GM18511 (cell line): Measurements from ENCODE around the gene TTYH3.

Experiments used
- ATAC-seq: cut with Tn5 transposase; IDR thresholded peaks from one replicate; pipeline ENCODE4 v1.9.1; 2021; ENCODE audit warnings: mild to moderate bottlenecking, moderate library complexity; ENCODE audit not compliant: unreplicated experiment

TTYH3 gene

DNA sequence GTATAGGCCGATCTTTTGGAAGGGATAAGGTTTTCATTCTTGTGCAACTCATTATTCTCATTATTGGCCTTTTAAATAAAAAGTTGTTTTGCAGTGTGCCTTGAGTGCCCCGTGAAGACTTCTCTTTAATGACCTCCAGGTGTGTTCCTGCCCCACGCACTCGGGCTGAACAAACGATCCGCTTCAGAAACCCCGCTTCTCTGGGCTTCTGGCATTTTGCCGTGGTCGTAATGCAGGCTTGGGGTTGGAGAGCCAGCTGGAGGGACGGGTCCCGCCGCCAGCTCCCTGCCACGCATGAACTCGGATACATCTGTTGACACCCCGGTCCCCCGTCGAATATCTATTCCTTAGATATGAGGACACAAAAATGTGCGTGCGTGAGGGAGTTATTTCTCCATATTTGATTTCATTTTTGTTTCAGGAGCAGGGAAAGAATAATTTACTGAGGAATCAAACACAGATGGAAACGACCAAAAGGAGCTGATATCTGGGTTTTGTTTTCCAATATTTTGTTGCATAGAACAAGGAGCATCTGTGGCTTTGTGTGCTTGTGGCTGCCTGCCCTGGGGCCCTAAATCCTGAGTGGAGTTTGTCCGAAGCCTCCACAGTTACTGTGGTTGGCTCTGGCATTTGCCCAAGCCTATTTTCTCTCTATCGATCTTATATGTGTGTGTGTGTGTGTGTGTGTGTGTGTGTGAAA lies 17.0 kb upstream of the TTYH3 start:
- ATAC-seq = no peak

- ATAC-seq = no peak
These were observed 15.1 kb upstream of the TTYH3 start for GRCh38 chr7:2616387-2617324.

- ATAC-seq = no peak
These were observed 14.4 kb upstream of the TTYH3 start for GRCh38 chr7:2617325-2617905.

- ATAC-seq = no peak
These were observed 12.7 kb upstream of the TTYH3 start for GRCh38 chr7:2619116-2619515.

GRCh38 chr7:2621061-2621828 lies 10.5 kb upstream of the TTYH3 start:
- ATAC-seq = no peak

GRCh38 chr7:2621948-2622640 lies 9.7 kb upstream of the TTYH3 start:
- no peak for ATAC-seq

- ATAC-seq = no peak
These were observed 8.7 kb upstream of the TTYH3 start for GRCh38 chr7:2622869-2623697.

GRCh38 chr7:2623698-2624014 lies 8.1 kb upstream of the TTYH3 start:
- ATAC-seq = no peak

- ATAC-seq = no peak
These were observed 7.4 kb upstream of the TTYH3 start for GRCh38 chr7:2624293-2624886.

- no peak for ATAC-seq
These were observed 5.2 kb upstream of the TTYH3 start for GRCh38 chr7:2626498-2627117.

DNA sequence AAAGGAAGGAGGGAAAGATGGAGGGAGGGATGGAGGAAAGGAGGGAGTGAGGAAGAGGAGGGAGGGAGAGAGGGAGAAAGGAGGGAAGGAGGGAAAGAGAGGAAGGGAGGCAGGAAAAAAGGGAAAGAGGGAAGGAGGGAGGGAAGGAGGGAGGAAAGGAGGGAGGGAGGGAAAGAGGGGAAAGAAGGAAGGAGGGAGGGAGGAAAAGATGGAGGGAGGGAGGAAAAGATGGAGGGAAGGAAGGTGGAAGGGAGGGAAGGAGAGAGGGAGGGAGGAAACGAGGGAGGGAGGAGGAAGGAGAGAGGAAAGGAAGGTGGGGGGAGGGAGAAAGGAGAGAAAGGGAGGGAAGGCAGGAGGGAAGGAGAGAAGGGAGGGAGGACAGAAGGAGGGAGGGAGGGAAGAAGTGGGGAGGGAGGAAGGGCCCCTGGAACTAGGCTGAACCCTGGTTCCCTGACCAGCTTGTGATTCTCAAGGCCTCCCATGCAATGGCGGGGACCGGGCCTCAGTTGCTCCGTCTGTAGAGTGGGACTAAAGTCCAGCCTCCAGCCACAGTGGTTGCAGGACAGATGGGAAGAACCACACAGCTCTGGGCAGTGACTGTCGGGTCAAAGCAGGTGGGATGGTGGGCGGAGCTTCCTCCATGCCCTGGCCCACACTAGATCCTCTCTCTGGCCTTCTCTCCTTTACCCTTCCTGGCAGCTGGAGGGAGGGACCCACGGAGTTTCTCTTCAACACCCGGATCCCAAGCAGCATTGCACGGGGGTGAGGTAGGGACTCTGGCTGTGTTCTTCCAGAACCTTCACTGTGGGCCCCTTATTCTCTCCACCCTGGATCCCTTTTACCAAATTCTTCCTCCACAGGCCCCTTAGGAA lies 4.3 kb upstream of the TTYH3 start:
- ATAC-seq = no peak

GRCh38 chr7:2628130-2628482 lies 3.7 kb upstream of the TTYH3 start:
- ATAC-seq = no peak

- no peak for ATAC-seq
These were observed 2.9 kb upstream of the TTYH3 start for GRCh38 chr7:2628891-2629290.

- ATAC-seq = no peak
These were observed 1.8 kb upstream of the TTYH3 start for GRCh38 chr7:2629746-2630681.

DNA sequence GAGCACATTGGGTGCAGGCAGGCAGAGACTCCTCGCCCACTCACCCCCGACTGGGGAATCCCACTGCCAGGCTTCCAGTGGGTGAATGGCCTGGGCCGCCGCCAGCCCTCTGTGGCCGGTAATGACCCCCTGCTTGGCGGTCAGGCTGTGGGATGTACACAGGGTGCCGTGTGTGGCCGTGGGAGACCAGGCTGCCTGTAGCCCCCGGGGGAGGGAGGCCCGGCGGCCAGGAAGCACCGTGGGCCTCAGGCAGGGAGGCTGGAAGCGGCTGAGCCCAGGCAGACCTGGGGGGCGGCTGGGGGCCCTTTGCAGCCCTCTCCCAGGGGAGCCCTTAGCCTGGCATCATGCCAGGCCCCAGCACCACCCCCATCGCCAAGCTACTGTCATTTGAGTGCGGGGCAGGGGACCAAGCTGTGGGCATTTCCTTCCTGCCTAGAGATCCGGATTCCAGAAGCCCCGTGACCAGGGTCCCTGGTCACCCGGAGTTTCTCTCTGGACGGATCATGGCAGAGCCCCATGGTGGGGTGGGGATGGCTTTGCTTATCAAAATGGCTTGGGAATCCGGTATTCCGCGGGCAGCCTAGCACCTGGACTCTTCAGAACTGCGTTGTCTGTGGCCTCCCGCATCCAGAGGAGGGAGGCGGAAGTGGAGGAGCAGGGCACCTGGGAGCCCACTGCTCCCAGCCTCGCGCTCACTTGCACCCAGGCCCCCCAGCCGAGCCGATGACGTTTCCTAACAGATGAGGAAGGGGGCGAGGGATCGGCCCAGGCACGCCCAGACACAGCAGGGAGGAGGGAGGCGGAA lies 1.1 kb downstream of the TTYH3 start:
- ATAC-seq = peak; percentile 30
